Ovary (tissue), 3 donors: ENCODE measurements around the gene EPHA7.

Experiments used
- POLR2A ChIP-seq: fragments of 450-650 bp; IDR thresholded peaks from one replicate; pipeline ENCODE4 v1.6.1; 2017; ENCODE audit warnings: antibody characterized with exemption, mild to moderate bottlenecking, moderate library complexity
- TF ChIP-seq, protein P1 (sequence below), 3 donors: fragments of 450-650 bp in 2 of 3; fragments of 200-600 bp in 1 of 3; IDR thresholded peaks; one replicate each; pipeline versions ENCODE4 v1.5.1 to v1.8.0; 2016 to 2022; ENCODE audit warnings: antibody characterized with exemption in 3 of 3, mild to moderate bottlenecking in 1 of 3
- donor health status: DM: no; HTN: no; CAD: no.

DNA sequence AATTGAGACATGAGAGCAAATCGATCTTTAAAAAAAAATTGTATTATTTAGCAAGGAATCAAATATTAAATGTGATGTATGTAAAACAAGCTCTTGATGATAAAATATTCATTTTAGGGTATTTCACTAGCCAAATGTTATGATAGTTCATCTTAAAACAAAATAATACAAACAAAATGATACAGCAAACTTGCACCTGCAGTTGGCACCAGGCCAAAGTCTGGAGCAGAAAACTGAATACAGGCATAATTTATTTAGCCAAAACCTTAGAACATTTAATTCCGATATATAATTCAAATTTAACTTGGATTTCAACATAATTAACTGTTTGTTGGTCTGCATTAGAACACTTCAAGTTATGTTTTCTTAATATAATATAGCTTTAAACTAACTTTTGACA is 60.9 kb downstream of the EPHA7 start:
- TF ChIP-seq POLR2A: no peak
- TF ChIP-seq, protein P1, sequence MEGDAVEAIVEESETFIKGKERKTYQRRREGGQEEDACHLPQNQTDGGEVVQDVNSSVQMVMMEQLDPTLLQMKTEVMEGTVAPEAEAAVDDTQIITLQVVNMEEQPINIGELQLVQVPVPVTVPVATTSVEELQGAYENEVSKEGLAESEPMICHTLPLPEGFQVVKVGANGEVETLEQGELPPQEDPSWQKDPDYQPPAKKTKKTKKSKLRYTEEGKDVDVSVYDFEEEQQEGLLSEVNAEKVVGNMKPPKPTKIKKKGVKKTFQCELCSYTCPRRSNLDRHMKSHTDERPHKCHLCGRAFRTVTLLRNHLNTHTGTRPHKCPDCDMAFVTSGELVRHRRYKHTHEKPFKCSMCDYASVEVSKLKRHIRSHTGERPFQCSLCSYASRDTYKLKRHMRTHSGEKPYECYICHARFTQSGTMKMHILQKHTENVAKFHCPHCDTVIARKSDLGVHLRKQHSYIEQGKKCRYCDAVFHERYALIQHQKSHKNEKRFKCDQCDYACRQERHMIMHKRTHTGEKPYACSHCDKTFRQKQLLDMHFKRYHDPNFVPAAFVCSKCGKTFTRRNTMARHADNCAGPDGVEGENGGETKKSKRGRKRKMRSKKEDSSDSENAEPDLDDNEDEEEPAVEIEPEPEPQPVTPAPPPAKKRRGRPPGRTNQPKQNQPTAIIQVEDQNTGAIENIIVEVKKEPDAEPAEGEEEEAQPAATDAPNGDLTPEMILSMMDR (IDR thresholded peaks at IDR 0.05): no peak
